HG03175 (cell line): ENCODE data around the gene BIRC3.

ENCODE experiments used
- ATAC-seq: cut with Tn5 transposase; IDR thresholded peaks from one replicate; pipeline ENCODE4 v1.9.1; 2021; ENCODE audit warnings: mild to moderate bottlenecking, moderate library complexity; ENCODE audit not compliant: unreplicated experiment

BIRC3 gene

DNA sequence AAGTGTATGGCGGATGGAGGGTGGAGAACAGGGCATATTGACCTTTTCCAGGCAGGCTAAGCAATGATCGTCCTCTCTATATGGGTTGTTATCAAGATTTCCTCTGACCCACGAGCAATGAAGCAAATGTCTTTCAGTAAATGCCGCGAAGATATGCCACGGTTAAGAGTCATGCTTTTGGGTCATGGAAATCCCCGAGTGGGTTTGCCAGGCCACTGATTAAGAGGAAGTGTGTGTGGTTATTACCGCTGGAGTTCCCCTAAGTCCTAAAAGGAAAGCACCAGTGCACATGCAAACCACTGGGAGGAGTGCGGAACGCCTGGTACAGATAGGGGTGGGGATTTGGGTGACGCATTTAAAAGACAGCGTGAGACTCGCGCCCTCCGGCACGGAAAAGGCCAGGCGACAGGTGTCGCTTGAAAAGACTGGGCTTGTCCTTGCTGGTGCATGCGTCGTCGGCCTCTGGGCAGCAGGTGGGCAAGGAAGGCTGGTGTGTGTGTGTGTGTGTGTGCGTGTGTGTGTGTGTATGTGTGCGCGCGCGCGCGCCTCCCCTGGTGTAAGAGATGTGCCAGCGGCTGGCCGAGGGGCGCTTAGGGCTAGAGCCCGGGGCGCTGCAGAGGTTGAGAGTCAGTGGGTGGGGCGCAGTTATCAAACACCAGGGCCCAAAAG, at the start of gene BIRC3:
TSS of gene BIRC3 (plus strand) at position 386 of the 669 bp plus-strand sequence. CDS start 7,026 bp downstream, outside the sequence.
- peak; percentile 82 for ATAC-seq

DNA sequence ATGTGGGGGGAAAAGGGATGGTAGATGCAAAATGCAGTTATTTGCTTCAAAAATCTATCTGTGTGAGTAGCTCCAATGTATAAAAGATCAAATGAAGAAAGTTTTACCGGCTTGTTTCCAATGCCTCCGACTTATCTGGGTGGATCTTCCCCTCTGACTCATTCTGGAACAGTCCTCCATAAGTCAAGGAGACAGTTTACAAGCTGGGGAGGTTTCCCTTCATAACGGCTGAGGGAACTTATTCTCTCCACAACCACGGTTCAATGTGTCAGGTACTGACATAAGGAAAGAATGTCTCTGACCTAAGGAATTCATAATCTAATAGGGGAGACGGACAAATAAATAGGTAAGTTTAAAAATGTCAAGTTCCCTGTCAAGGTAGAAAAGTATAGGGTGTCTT, 49.7 kb upstream of the BIRC3 start:
- no peak for ATAC-seq

DNA sequence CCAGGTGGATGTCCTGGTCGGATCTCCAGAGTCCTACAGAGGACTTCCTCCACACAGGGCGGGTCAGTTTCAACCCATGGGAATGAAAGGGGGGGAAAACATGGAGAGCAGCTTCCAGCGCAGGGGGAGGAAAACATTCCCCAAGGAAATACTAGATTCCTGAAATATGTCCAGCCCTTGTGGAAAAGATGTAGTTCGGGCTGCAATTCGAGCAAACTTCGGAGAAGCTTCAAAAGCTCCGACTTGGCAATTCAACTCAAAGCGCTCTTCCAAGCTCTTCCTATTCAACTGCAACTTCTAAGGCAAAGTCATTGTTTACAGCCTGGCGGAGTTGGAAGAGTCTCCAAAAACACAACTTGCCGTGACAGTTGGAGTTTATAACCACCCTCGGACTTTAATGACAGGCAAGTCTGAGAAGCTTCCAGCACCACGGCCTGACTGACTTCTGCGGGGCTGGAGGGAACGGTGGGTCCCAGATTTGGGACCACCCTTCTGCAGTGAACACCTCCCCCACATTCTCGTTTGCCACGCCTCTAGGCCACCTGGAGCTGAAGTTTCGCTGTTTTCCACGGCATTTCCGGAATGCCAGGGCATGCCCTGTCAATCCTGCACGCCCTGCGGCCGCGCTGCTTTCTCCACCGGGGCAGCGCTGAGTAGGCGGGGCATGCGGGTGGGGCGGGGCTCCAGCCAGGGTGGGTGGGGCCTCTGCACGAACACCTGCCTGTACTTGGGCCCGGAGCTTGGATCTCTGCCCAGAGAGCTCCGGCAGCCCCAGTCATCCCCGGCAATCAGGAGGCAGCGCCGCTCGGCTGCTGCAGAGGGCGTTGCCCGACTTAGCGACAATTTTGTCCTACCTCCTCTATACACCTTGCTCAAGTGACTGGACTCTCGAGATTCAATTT, 49.0 kb upstream of the BIRC3 start:
- ATAC-seq, result peak; percentile 93

DNA sequence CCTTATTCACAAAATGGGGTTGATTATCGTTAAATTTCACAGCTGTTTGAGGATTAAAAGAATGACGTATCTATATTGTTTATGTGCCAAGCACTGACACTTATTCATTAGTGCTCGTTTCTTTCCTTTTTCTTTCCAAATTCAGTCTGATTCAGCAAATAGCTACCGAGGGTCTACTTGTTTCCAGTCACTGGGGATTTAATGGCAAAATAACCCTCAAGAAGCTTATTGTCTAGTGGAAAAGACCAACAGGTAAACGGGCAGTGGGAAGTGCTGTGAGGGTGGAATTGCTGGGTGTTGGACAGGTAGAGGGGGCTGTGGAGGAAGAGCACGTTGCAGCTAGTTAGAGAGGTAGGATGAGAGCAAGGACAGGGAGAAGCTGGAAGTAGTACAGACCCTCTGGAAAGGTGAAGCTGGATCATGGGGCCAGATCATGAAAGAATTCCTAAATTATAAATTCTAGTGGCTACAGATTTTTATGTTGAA, 48.3 kb upstream of the BIRC3 start:
- ATAC-seq, result no peak

DNA sequence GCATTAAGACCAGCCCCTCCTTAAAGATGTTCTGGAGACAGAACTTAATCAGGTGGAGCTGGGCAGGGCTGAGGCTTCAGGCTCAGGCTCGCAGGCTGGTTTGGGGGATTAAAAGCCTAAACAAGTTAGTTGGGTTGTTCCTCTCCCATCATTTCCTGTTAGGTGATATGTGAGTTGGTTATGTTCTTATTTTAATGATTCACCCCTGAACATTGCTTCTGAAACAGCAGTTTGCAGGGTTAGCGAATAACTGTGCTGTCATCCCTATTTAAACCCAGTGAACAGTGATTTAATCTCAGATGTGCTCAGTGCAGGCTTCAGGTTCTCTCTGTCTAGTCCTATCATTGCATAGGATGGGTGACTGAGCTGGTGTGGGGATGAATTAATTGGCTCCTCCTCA, 47.4 kb upstream of the BIRC3 start:
- ATAC-seq, result no peak

DNA sequence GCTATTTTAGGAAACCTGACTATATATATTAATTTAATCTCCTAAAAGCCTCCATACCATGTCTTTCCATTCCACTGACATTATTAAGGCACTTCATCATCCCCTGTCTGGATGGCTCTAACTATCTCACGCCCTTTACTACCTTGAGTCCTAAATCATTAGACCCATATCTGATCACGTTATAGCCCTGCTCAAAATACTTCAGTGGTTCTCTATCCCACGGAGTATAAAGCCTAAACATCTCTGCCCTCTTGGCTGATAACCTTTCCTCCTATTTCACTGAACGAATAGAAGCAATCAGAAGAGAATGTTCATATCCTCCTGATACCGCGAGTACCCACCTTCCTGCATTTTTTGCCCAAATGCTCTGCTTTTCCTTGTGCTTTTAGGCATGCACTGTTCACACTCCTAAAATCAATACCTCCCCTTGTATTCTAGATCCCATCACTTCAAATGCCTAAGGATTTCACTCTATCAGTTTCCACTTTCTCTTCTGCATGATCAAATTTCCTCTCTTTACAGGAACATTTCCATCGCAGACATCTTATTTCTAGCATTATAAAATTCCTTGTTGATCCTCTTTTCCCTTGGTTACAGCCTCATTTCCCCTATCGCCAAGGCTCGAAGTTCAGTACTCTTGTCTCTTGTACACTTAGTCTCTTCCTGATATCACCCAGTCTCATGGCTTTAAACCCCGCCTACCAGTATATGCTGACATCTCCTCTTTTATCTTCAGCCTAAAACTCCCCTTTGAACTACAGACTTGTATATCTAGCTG, 45.0 kb upstream of the BIRC3 start:
- ATAC-seq, result no peak

DNA sequence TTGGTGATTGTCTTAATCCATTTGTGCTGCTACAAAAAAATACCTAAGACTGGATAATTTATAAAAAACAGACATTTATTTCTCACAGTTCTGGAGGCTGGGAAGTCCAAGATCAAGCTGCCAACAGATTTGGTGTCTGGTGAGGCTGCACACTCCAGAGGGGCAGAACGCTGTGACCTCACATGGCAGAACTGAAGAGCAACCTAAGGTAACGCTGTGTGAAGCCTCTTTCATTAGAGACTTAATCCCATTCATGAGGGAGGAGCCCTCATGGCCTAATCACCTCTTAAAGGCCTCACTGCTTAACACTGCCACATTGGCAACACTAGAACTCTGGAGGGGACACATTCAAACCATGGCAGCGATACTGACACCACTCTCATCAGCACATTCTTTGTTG, 42.7 kb upstream of the BIRC3 start:
- no peak for ATAC-seq

DNA sequence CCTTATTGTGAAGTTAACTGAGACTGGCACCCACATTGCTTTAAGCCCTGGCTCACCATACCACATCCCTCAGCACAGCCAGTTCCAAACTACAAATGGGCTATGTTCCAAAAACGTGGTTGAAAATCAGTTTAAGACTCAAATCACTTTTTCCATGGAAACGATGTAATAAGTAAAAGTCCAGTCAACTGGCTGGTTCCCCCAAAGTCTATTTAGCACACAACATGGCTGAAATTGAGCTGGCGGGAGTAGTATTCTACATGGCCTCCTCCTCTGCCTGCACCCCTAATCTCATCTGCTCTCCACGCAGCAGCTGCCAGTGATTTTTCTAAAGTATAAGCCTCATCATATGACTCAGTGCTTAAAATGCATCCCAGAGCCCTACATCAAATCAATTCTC, 40.9 kb upstream of the BIRC3 start:
- ATAC-seq, result no peak

DNA sequence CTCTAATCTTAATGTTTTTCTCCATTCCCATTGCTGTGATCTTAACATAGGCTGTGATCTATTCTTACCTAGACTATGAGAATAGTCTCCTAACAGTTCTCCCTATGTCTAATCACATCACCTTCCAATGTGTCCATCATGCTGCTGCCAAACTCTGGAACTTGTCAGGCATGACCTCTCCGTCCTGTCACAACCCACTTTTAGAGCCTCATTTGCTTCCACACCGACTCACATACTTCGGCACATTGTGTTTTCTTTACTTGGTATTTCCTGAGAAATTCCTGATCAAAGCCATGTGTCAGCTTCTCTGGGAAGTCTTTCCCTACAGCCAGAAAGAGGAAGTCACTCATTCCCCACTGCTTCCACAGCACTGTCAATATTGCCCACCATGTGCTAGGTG, 40.5 kb upstream of the BIRC3 start:
- no peak for ATAC-seq

DNA sequence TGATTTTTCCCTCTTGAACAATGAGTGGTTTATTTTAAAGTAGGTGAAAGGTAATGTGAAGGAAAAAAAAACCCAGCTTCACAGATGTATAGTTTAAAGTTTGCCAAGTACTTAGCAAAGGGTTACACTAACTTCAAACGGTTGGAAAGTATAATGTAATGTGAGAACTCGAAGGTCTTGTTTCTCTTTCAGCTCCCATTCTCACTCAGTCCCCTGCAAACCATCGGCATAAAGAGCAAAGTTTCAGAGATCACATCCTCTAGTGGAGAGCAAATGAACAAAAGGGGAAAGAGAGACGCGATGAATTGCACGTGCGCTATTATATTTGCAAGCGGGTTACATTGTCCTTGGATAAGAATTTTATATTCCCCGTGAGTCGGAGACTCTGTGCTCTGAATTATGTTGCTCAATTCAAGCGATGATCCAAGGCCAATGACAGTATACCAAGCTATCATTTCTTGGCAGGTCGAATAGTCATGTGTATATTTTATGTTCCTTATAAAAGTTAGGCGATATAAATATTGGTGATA, 37.6 kb upstream of the BIRC3 start:
- ATAC-seq, result peak; percentile 86

DNA sequence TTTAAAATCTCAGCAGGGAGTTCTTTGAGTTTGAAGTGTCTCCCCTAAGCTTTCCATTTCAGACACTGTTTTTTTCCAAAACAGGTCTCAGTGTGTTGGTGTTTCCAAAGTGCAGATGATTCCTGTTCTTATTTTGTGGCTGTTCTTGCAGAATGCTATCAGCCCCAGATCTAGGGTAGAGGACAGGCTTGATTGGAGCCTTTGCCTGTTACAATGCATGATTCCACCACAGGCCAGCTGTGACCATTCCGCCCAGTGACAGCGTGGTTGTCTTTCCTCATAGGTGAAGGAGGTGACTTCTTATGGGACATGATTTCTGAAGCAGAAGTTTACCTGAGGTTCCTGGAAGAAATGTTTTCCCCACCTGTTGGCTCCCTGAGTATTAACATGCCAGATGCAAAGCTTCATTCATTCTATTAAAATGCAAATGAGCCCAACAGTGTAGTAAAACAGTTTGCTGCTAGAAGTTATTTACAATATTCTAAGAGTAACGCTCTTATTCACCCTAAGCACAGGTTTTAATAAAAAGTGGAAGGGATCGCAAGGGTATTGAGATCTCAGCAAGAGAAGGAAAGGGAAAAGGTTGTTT, 36.9 kb upstream of the BIRC3 start:
- no peak for ATAC-seq

DNA sequence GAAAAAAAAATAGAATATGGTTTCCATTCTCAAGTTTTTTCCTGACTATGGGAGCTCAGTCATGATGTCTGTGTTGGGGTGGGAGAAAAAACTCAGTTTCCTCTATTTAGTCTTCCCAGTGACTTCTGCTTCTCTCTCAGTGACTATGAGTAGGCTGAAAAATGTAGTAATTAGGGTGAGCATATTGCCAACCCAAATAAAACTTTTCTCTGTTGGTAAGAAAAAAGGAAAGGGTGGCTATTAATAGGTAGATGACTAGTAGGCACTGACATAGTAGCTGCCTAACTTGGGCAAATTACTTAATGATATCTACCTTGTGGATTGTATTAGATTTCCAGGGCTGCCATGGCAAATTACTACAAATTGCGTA, 34.2 kb upstream of the BIRC3 start:
- ATAC-seq, result no peak

DNA sequence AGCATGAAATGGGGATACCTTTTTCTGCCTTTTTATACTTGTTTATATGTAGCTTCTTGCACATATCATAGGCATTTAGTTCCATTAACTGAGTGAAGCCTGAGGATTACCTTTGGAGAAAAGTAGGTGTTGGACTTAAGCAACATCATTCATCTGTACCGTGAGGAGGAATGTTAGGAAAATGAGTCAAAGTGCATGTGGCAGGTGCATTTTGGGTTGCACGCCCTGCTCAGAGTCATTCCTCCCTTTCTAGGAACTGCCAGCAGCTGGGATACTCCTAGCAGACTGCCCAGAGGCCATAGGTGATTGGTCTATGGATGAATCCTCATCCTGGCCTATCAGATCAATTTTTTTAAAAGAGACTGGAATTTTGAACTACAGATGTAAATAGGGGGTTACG, 33.3 kb upstream of the BIRC3 start:
- ATAC-seq, result no peak

DNA sequence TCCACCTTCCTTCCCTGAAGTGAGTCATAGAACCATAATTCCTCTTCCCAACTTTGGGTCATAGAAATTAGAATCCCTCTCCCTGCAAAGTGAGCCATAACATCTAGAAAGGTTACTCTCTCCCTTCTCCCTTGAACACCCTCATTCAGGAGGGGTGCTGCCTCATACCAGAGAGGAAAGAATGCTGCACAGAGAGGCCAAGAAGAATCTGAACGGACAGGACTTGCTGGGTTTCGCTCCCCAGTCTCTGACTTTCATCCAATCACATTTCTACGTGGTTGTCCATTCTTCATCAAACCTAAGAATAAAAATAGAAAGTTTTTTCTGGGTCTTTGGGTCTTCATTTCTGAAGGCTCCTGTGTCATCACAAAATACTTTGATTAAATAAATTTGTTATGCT, 31.0 kb upstream of the BIRC3 start:
- ATAC-seq, result no peak

DNA sequence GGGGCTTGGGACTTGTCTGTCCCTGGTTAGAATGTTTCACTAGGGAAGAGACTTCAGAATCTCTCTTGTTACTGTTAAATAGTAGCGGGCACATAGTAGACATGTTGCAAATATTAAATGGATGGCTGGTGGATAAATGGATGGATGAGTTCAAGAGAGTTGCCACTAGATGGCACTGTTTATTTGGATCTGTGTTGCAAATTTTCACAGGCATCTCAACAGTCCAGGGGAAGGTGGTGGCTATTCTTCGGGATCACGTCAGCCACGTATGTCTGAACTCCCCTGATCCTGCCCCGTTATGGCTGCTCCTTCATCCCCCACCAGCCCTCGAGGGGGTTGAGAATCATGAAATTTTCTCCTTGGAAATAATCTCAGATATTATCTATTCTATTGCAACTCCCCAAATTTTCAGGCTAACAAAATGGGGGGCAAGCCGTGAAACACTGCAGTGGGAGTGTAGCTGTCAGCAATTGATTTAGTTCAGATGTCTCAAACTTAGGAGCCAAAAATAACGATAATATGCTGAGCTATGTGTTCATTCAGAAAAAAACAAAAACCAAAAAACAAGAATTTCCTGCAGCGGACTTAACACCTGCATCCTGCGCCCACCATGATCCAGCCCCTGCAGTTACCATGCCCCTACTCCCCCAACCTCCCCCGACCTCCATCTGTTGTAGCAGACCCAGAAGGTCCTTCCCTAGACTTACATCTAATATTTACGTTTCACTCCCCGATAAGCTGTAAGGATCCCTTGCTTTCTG, 29.1 kb upstream of the BIRC3 start:
- peak; percentile 89 for ATAC-seq

DNA sequence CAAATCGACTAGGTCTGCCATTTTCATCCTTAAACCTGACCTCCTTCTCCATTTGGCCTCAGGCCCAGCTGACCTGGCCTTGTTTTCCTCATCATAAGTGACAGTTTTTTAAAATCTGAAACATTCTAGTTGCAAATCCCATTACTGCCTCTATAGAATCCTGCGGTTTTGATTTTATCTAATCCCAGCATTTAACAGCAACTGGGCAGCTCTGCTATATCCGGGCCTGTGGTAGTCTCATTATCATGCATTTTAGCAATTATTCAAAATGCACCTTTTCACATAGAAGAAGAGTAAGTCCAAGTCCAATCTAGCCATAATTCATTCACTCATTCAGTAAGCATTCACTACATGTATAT, 28.6 kb upstream of the BIRC3 start:
- no peak for ATAC-seq

DNA sequence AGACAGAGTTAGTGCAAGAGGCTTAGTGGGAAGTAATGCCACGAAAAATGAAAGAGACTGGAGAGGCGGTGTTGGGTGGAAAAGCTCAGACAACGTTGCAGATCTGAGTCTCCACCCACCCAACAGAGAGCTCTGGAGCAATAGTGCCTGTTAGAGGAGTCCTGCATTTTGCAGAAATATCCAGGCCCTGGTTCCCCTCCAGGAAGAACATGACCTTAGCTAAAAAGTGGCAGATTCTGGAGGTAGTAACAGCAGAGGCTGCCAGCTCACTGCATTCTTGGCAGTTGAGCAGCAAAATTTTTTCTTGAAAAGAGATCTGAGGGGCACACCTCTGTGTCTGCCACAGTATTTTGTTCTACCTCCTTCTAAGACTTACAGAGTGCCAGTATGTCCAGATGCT, 27.7 kb upstream of the BIRC3 start:
- ATAC-seq, result no peak

DNA sequence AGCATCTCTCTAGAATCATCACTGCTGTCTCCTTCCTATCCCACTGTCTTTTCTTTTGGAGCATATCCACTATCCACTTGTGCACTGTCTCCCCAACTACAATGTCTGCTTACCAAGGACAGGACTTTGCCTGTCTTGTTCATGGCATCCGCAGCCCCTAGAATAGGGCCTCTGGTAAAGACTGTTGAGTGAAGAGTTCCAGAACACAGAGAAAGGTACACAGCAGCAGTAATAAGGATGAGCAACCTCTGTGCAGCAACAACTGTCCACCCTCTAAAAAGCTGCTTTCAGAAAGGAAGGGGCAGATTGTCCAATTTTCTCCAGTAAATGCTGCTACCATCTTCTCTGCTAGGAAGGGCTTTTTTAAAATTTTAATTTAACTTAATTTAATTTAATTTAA, 25.5 kb upstream of the BIRC3 start:
- ATAC-seq, result no peak

DNA sequence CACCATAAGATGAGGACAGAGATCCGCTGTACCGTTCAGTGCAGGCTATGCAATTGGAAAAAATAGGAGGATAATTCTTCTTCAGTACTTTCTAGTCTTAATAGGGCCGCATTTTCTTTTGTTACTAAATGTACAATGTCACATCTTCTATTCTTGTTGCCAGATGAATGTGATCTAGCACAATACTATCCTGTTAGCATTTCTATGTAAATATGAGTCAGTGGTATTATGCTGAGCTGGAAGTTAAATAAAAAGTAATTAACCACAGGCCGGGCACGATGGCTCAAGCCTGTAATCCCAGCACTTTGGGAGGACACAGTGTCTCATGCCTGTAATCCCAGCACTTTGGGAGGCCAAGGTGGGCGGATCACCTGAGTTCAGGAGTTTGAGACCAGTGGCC, 24.4 kb upstream of the BIRC3 start:
- no peak for ATAC-seq
